A549 treated with AZD9567 at 1 μM for 4 hours (cell line): ENCODE data around the gene DGAT2. TPM values are rescaled to one million over a fixed set of nuclear protein-coding genes. Genes with fewer than 3 reads are reported as not detected.

Experiments used
- total RNA-seq: library from RNA; stranded (reverse); fragments of 200-300 nt; extraction: Qiagen RNA extraction; gene quantifications from 5 replicates; pipeline ENCODE4 v1.2.3, GENCODE V29; 2022; ENCODE audit not compliant: insufficient read depth

DGAT2 gene, protein sequence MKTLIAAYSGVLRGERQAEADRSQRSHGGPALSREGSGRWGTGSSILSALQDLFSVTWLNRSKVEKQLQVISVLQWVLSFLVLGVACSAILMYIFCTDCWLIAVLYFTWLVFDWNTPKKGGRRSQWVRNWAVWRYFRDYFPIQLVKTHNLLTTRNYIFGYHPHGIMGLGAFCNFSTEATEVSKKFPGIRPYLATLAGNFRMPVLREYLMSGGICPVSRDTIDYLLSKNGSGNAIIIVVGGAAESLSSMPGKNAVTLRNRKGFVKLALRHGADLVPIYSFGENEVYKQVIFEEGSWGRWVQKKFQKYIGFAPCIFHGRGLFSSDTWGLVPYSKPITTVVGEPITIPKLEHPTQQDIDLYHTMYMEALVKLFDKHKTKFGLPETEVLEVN
- total RNA-seq: 1.4 to 4.0 TPM (median 1.8 TPM) in 5 replicates

GRCh38 chr11:75768112-75768908 lies at the start of gene DGAT2:
TSS of gene DGAT2 (plus strand) at chr11:75768778. CDS start at chr11:75768992, 214 bp downstream.

DNA sequence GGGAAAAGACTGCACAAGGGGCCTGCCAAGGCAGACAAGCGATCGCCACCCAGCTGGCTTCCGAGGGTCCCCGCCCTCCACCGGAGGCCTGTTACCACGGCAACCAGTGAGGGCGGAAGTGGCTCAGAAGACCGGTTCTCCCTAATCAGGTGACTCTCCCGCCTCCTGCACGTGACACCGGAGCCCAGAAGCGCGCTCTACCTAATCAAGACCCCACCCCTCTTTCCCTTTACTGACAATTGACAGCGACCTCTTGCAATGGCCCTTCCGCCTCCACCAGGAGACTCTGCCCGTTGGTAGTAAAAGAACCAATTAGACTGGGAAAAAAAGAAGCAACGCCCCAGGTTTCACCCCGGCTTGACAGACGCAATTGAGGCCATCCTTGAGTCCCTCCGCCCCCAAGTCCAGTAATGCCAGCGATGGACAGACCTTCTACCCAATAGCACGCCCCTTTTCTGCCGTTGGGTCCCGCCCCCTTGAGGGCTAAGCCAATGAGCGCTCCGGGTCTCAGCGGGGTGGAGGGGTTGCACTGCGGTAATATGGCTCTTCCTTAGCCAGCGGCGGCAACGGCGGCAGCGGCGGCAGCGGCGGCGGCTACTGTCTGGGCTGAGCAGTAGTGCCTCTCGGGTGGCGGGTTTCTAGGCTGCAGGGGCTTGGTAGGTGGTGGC lies 46.2 kb downstream of the DGAT2 start, which contains the start of gene UVRAG:
TSS of gene UVRAG (plus strand) at position 534 of the 668 bp plus-strand sequence. CDS start 198 bp downstream, outside the sequence.

Other genes with a start within 250 kb of the DGAT2 start
- gene GDPD5, start 242.8 kb upstream of the DGAT2 start, total RNA-seq: 7.0 to 13.5 TPM (median 12.0 TPM) in 5 replicates
- gene SERPINH1, start 206.5 kb upstream of the DGAT2 start, total RNA-seq: 57.0 to 87.4 TPM (median 82.4 TPM) in 5 replicates
- gene MAP6, start 99.7 kb upstream of the DGAT2 start, total RNA-seq: 1.5 to 4.9 TPM (median 1.6 TPM) in 5 replicates
- gene MOGAT2, start 50.9 kb upstream of the DGAT2 start, total RNA-seq: not detected in 5 replicates
- gene UVRAG, start 46.4 kb downstream of the DGAT2 start, total RNA-seq: 9.4 to 12.8 TPM (median 9.8 TPM) in 5 replicates